Measurements from ENCODE around the gene TTC28.

- TF ChIP-seq CTCF (IDR thresholded peaks at IDR 0.05; ENCODE audit: insufficient read depth, low read length, poor library complexity, severe bottlenecking) (no peak), EZH2phosphoT487 (conservative IDR thresholded peaks at IDR 0.05; ENCODE audit: low read length) (no peak)
Measured at GRCh38 chr22:28505416-28506149, 174.1 kb downstream of the TTC28 start.

All from SU-DHL-6 (cell line).